GM12878 (cell line): Measurements from ENCODE around the gene CADM2. TPM values are rescaled to one million over a fixed set of nuclear protein-coding genes. Genes with fewer than 3 reads are reported as not detected.
"Not testable (repeated sequence)": the region's sequence is repeated elsewhere in the genome, so short reads cannot be mapped to it uniquely, and the experiment has no call there.

Experiments used
- ATAC-seq: fragments of 200-7000 bp; cut with Tn5 transposase; 3 replicates; pipeline ENCODE4 v1.9.1; 2020; ENCODE audit warnings: mild to moderate bottlenecking, moderate library complexity
- BruUV-seq: library from RNA; stranded (reverse); fragments of 400-500 nt; replicated peaks from 2 replicates; lab custom pipeline; 2021; lab: Mats Ljungman, UMichigan
- CTCF ChIA-PET: fragments of 300-600 bp; sonication (Branson Sonifier 250); formaldehyde crosslinking; extraction: SDS; loops from one replicate; lab custom pipeline; 2021; ENCODE audit warnings: inconsistent platforms; lab: Yijun Ruan, JAX
- POLR2A ChIA-PET: fragments of 350-600 bp; formaldehyde crosslinking; extraction: SDS; loops from one replicate; lab custom pipeline; 2021; ENCODE audit warnings: inconsistent platforms; lab: Charles Lee
- RAD21 ChIA-PET: fragments of 300-600 bp; sonication (Branson Sonifier 250); formaldehyde crosslinking; loops from one replicate; lab custom pipeline; 2023; ENCODE audit warnings: antibody characterized with exemption; ENCODE audit not compliant: unreplicated experiment; lab: Charles Lee
- SMC1A ChIA-PET: fragments of 300-600 bp; sonication (Branson Sonifier 250); formaldehyde crosslinking; loops from one replicate; lab custom pipeline; 2023; ENCODE audit not compliant: unreplicated experiment, uncharacterized antibody; lab: Charles Lee
- DNase-seq: peaks from one replicate; pipeline ENCODE4 v3.0.0-alpha.2; 2011; ENCODE audit warnings: low read depth, low spot score
- FAIRE-seq: peaks from 3 replicates; lab custom pipeline; 2011; peaks lifted over from hg19 to GRCh38; lab: Jason Lieb, UNC
- H2AFZ ChIP-seq: 2 replicates; pipeline ENCODE4 v1.6.0; 2011; ENCODE audit warnings: low read depth, low read length, control low read depth; ENCODE audit not compliant: control insufficient read depth
- H3K27ac ChIP-seq: 2 replicates; pipeline ENCODE4 v1.5.1; 2011; ENCODE audit warnings: control low read depth; ENCODE audit not compliant: control insufficient read depth, insufficient read depth
- H3K27me3 ChIP-seq, 2 experiments: replicated peaks in 1 of 2; 2 replicates each; pipeline versions ENCODE4 v1.6.0 to v1.6.1; 2011; ENCODE audit warnings: low read length in 1 of 2; ENCODE audit not compliant: control insufficient read depth in 2 of 2, insufficient read depth in 2 of 2
- H3K36me3 ChIP-seq, 2 experiments: 2 replicates each; pipeline ENCODE4 v1.5.1; 2011; ENCODE audit warnings: low read length in 1 of 2; ENCODE audit not compliant: control insufficient read depth in 2 of 2, insufficient read depth in 2 of 2
- H3K4me1 ChIP-seq: 2 replicates; pipeline ENCODE4 v1.6.1; 2011; ENCODE audit warnings: mild to moderate bottlenecking, low read length, moderate library complexity, mixed read lengths; ENCODE audit not compliant: control insufficient read depth, insufficient read depth
- H3K4me2 ChIP-seq: 2 replicates; pipeline ENCODE4 v1.6.0; 2011; ENCODE audit warnings: control low read depth; ENCODE audit not compliant: control insufficient read depth, insufficient read depth
- H3K4me3 ChIP-seq: fragments of 200-600 bp; sonication (generic); 2 replicates; pipeline ENCODE4 v1.5.1; 2016
- H3K79me2 ChIP-seq: 2 replicates; pipeline ENCODE4 v1.6.0; 2011; ENCODE audit warnings: low read length; ENCODE audit not compliant: control insufficient read depth, insufficient read depth
- H3K9ac ChIP-seq: 2 replicates; pipeline ENCODE4 v1.8.0; 2011; ENCODE audit warnings: low read length, control low read depth, mixed read lengths; ENCODE audit not compliant: control insufficient read depth, insufficient read depth
- H3K9me3 ChIP-seq: replicated peaks from 3 replicates; pipeline ENCODE4 v1.5.1; 2011; ENCODE audit warnings: mild to moderate bottlenecking, low read length; ENCODE audit not compliant: control insufficient read depth, insufficient read depth
- H4K20me1 ChIP-seq: 2 replicates; pipeline ENCODE4 v1.6.0; 2011; ENCODE audit not compliant: control insufficient read depth, insufficient read depth
- BCL3 ChIP-seq: IDR thresholded peaks from 2 replicates; pipeline ENCODE4 v1.6.1; 2011; ENCODE audit warnings: borderline replicate concordance, low read depth, mild to moderate bottlenecking, moderate library complexity, low read length; ENCODE audit not compliant: insufficient read depth, poor library complexity, severe bottlenecking
- CTCF ChIP-seq, 3 experiments: IDR thresholded peaks in 2 of 3; conservative IDR thresholded peaks in 1 of 3; 2 replicates each; pipeline ENCODE4 v1.5.1; 2011; ENCODE audit warnings: low read depth in 3 of 3, low read length in 3 of 3, mild to moderate bottlenecking in 3 of 3, control low read depth in 2 of 3, moderate library complexity in 2 of 3, inconsistent platforms in 1 of 3, mixed read lengths in 1 of 3; ENCODE audit not compliant: control insufficient read depth in 2 of 3, insufficient read depth in 1 of 3; ENCODE audit errors: extremely low read depth in 1 of 3
- NFYB ChIP-seq: IDR thresholded peaks from 2 replicates; pipeline ENCODE4 v1.6.1; 2011; ENCODE audit warnings: low read depth, mild to moderate bottlenecking, low read length, improper control_type of control experiment, moderate library complexity; ENCODE audit not compliant: insufficient read depth
- RELA ChIP-seq: fragments of 450-650 bp; IDR thresholded peaks from 2 replicates; pipeline ENCODE4 v1.8.0; 2014; ENCODE audit warnings: borderline replicate concordance; ENCODE audit not compliant: partially characterized antibody
- ZNF217 ChIP-seq: fragments of 450-650 bp; IDR thresholded peaks from 2 replicates; pipeline ENCODE4 v1.6.1; 2017; ENCODE audit warnings: antibody characterized with exemption, mild to moderate bottlenecking
- ZNF24 ChIP-seq: fragments of 450-650 bp; IDR thresholded peaks from 2 replicates; pipeline ENCODE4 v1.6.1; 2017; ENCODE audit warnings: antibody characterized with exemption, mild to moderate bottlenecking
- WGBS: methylation state at CpG from one replicate; pipeline ENCODE4 v1.1.6; 2016; ENCODE audit warnings: low lambda C conversion rate; ENCODE audit not compliant: insufficient replicate concordance, insufficient coverage; ENCODE audit errors: missing lambda C conversion rate; 5-methylcytosine and 5-hydroxymethylcytosine counted together
- in situ Hi-C: fragments of 300-500 bp; cut with MboI; formaldehyde crosslinking; loops from 9 replicates; pipeline ENCODE4 v1.14.3; 2018; ENCODE audit warnings: mixed read lengths
- intact Hi-C: fragments of 100-400 bp; cut with micrococcal nuclease; formaldehyde crosslinking; loops from one replicate; pipeline ENCODE4 v1.14.2; 2022; ENCODE audit not compliant: unreplicated experiment
- polyA plus RNA-seq, 11 experiments: library from polyadenylated mRNA; depleted of rRNA in 4 of 11; unstranded in 6 of 11; stranded (reverse) in 5 of 11; fragments of >200 nt; fragmentation: Nextera tagmentation in 4 of 11; fragmentation: Illumina TruSeq in 1 of 11; extraction: Ambion mirVana in 4 of 11; extraction: Trizol in 1 of 11; gene quantifications; 1 replicate in 1 of 11; 2 replicates in 10 of 11; pipeline versions ENCODE4 v1.2.1 to v1.2.3, GENCODE V29; 2011 to 2016; ENCODE audit warnings: inconsistent platforms in 2 of 11, missing spikeins in 2 of 11, low read depth in 1 of 11
- total RNA-seq, 4 experiments: library from RNA; depleted of rRNA in 3 of 4; stranded (reverse); fragments of >200 nt in 3 of 4; fragmentation: Illumina TruSeq in 1 of 4; extraction: Trizol in 1 of 4; gene quantifications; 2 replicates each; pipeline versions ENCODE4 v1.2.1 to v1.2.3, GENCODE V29; 2013 to 2021

Gene CADM2
- total and polyA plus RNA-seq, 10 of the 15 experiments (the other 5 are each of a cell fraction or from before 2014, with no cell fraction given), result 0.13 TPM; not detected in 9

GRCh38 chr3:85977615-85978338 lies 1019.0 kb downstream of the CADM2 start (continued):
- TF ChIP-seq BCL3, result no peak

GRCh38 chr3:85979034-85979433 lies 1020.2 kb downstream of the CADM2 start:
- H3K79me2 ChIP-seq, result no peaks in the 10 kb centered on the region
- POLR2A ChIA-PET, result no interaction called here
- no peak overlapping the region for H3K4me3 ChIP-seq
- H3K9me3 ChIP-seq, result no peaks in the 10 kb centered on the region
- CTCF ChIA-PET, result no interaction called here
- intact Hi-C loops (no loop called here), in situ Hi-C loops (no loop called here)
- H4K20me1 ChIP-seq, result no peaks in the 10 kb centered on the region
- no peak for FAIRE-seq
- no peak overlapping the region for H3K9ac ChIP-seq
- DNase-seq, result no peak
- RAD21 ChIA-PET, result no interaction called here
- no peaks in the 10 kb centered on the region for H3K27me3 ChIP-seq
- SMC1A ChIA-PET, result no interaction called here
- no peaks in the 10 kb centered on the region for H3K4me1 ChIP-seq
- no peak overlapping the region for H2AFZ ChIP-seq
- no peak overlapping the region for H3K27ac ChIP-seq
- no peaks in the 10 kb centered on the region for H3K36me3 ChIP-seq
- no TSS peak for BruUV-seq
- no peak overlapping the region for H3K4me2 ChIP-seq
- no peak for ATAC-seq
- TF ChIP-seq RELA (no peak), NFYB (no peak), CTCF (IDR thresholded peaks at IDR 0.05 in 2 of 3, conservative IDR thresholded peaks at IDR 0.05 in 1 of 3; ENCODE audit: control insufficient read depth in 2 of 3, extremely low read depth in 1 of 3, insufficient read depth in 1 of 3, low read depth in 3 of 3, low read length in 3 of 3) (no peak), ZNF217 (no peak), ZNF24 (no peak)

GRCh38 chr3:85989581-85989980 lies 1030.8 kb downstream of the CADM2 start:
- CTCF ChIA-PET, H3K27ac ChIP-seq: not testable (repeated sequence)

More at GRCh38 chr3:85989581-85989980, 1030.8 kb downstream of the CADM2 start:
- DNase-seq, H3K79me2 ChIP-seq, in situ Hi-C loops, ATAC-seq, H3K27me3 ChIP-seq, POLR2A ChIA-PET, H2AFZ ChIP-seq, H3K4me3 ChIP-seq, H3K36me3 ChIP-seq, H3K4me2 ChIP-seq, intact Hi-C loops, H4K20me1 ChIP-seq, FAIRE-seq, H3K9me3 ChIP-seq, H3K4me1 ChIP-seq, RAD21 ChIA-PET, SMC1A ChIA-PET, H3K9ac ChIP-seq, BruUV-seq: not testable (repeated sequence)
- 63% methylated on average over 10 of the region's 10 CpGs for WGBS
